Right lobe of liver (tissue), 4 donors: ENCODE data around the gene PRRT3.

ENCODE experiments used
- CTCF ChIP-seq, 4 donors: fragments of 200-600 bp in 3 of 4; fragments of 450-650 bp in 1 of 4; IDR thresholded peaks; one replicate each; pipeline versions ENCODE4 v1.5.1 to v1.8.0; 2016 to 2022; ENCODE audit warnings: antibody characterized with exemption in 4 of 4, mild to moderate bottlenecking in 2 of 4
- POLR2A ChIP-seq: fragments of 450-650 bp; IDR thresholded peaks from one replicate; pipeline ENCODE4 v1.6.1; 2017; ENCODE audit warnings: antibody characterized with exemption, mild to moderate bottlenecking
- donor health status: DM: no; HTN: no; CAD: no.
- donor health status: DM: no; HTN: no; CAD: no.
- donor health status: DM: no; HTN: yes; CAD: no.

DNA sequence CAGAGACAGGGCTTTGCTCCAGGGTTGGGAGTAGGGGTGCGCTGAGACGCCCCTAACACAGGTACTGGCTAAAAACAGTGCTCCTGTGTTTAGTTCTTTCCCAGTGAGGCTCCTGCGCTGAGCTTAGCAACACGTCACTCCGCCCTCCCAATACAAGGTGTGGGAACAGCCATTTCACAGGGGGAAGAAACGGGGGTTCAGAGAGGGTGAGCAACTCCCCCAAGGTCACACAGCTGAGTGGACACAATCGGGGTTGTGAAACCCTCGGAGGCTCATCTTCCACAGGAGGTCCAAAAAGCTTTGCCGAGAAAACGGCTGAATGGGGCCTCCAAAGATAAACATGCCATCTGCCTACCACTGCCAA, 628 bp downstream of the PRRT3 start:
- TF ChIP-seq POLR2A (no peak), CTCF (IDR thresholded peaks at IDR 0.05) (no peak)
